Measurements from ENCODE around the gene RADIL. TPM values are rescaled to one million over a fixed set of nuclear protein-coding genes. Genes with fewer than 3 reads are reported as not detected.

The RADIL gene
- total RNA-seq, 1 experiment from 2014 or later: not detected

DNA sequence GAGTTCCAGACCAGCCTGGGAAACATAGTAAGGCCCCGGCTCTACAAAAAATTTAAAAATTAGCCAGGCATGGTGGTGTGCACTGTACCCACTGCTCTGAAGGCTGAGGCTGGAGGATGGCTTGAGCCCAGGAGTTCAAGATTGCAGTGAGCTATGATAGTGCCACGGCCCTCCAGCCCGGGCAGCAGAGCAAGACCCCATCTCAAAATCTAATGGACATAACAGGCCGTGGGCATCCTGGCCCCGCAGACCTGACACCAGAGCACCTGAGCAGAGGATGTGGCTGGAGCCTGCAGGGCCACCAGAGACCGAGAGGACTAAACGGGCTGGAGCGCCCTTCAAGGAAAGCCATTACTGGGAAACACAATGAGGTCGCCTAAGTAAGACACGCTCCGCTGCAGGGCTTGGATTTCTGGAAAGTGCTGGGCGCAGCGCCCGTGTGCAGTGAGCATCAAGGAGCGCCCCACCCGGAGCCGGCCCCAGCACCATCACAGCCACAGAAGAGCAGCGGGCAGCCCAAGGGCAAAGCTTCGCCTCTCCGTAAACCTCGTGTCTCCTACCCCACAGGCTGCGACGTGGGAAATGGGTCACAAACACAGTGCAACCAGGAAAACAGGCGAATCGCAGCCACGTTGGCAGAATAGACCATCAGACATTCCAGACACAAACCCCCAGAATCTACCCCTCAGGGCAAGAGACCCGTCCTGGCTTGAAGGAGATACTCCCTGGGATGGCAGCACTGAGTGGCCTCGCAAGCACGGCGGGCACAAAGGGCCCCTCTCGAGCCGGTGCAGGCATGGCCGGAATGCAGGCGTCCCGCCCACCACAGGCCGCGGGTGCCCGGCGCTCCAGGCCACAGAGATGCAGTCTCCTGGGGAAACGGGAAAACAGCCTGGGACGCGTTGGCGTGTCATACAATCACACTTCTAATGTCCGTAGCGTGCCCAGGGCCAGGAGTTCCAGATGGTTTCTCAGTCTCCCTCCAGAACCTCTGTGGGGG lies 4.9 kb downstream of the RADIL start:
- no peak overlapping the region for H3K4me3 ChIP-seq (ENCODE audit: low read depth, low read length)
- H3K36me3 ChIP-seq (ENCODE audit: control insufficient read depth, insufficient read depth, low read length): no peaks in the 10 kb centered on the region
- peaks cover 7% of the 10 kb centered on the region; the same call in 1 of the 2 replicates for H3K4me1 ChIP-seq
- H3K4me1 Mint-ChIP-seq (ENCODE audit: low read depth, unreplicated experiment): no peaks in the 10 kb centered on the region
- H3K27ac Mint-ChIP-seq (ENCODE audit: unreplicated experiment): no peak overlapping the region
- no TSS peak for BruUV-seq (replicated peaks)
- POLR2A ChIA-PET: no interaction called here
- no peak for TF ChIP-seq CTCF (IDR thresholded peaks at IDR 0.05; ENCODE audit: insufficient read depth in 1 of 2, low read depth in 1 of 2, low read length in 1 of 2, severe bottlenecking in 1 of 2, unreplicated experiment in 1 of 2)
- no peaks in the 10 kb centered on the region for H3K36me3 Mint-ChIP-seq (ENCODE audit: insufficient read depth, unreplicated experiment)
- no peaks in the 10 kb centered on the region for H3K9me3 ChIP-seq
- CTCF ChIA-PET: no interaction called here
- DNase-seq: no peak
- intact Hi-C loops (cut with micrococcal nuclease; ENCODE audit: unreplicated experiment): no loop called here
- no peaks in the 10 kb centered on the region for H3K27me3 ChIP-seq (replicated peaks; ENCODE audit: control insufficient read depth, insufficient read depth, low read length)
- H3K9me3 Mint-ChIP-seq (ENCODE audit: unreplicated experiment): no peaks in the 10 kb centered on the region
- no peaks in the 10 kb centered on the region for H3K27me3 Mint-ChIP-seq (ENCODE audit: insufficient read depth, unreplicated experiment)
- no peak overlapping the region for H3K4me3 Mint-ChIP-seq (ENCODE audit: unreplicated experiment)

DNA sequence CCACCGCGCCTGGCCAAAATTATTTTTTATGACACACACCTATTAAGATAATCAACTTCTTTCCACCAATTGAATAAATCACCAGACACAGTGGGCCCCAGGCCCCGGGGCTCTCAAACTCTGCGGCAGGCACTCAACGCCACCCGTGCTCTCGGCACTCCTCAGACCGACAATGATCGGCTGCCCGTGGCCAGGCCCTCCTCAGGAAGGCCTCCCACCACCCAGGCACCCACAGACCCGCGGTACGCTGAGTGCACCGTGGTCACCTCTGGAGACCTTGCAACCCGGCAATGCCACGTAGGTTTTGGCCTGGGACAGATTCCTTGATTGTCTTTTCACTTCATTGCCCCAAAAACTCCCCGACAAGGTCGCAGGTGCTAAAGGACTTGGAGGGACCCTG lies 6.9 kb downstream of the RADIL start:
- H3K9me3 Mint-ChIP-seq (ENCODE audit: unreplicated experiment): no peaks in the 10 kb centered on the region
- ChIA-PET CTCF (no interaction called here), POLR2A (no interaction called here)
- H3K4me1 Mint-ChIP-seq (ENCODE audit: low read depth, unreplicated experiment): no peaks in the 10 kb centered on the region
- H3K27ac Mint-ChIP-seq (ENCODE audit: unreplicated experiment): no peak overlapping the region
- Histone ChIP-seq H3K9me3 (no peaks in the 10 kb centered on the region), H3K4me1 (no peaks in the 10 kb centered on the region), H3K27me3 (replicated peaks; ENCODE audit: control insufficient read depth, insufficient read depth, low read length) (no peaks in the 10 kb centered on the region), H3K4me3 (ENCODE audit: low read depth, low read length) (no peak overlapping the region), H3K36me3 (ENCODE audit: control insufficient read depth, insufficient read depth, low read length) (no peaks in the 10 kb centered on the region)
- no peak for TF ChIP-seq CTCF (IDR thresholded peaks at IDR 0.05; ENCODE audit: insufficient read depth in 1 of 2, low read depth in 1 of 2, low read length in 1 of 2, severe bottlenecking in 1 of 2, unreplicated experiment in 1 of 2)
- H3K36me3 Mint-ChIP-seq (ENCODE audit: insufficient read depth, unreplicated experiment): no peaks in the 10 kb centered on the region
- no peaks in the 10 kb centered on the region for H3K27me3 Mint-ChIP-seq (ENCODE audit: insufficient read depth, unreplicated experiment)
- H3K4me3 Mint-ChIP-seq (ENCODE audit: unreplicated experiment): no peak overlapping the region
- BruUV-seq (replicated peaks): no TSS peak
- DNase-seq: no peak
- intact Hi-C loops (cut with micrococcal nuclease; ENCODE audit: unreplicated experiment): no loop called here

- no peaks in the 10 kb centered on the region for H3K36me3 Mint-ChIP-seq (ENCODE audit: insufficient read depth, unreplicated experiment)
- Histone ChIP-seq H3K4me3 (ENCODE audit: low read depth, low read length) (no peak overlapping the region), H3K36me3 (ENCODE audit: control insufficient read depth, insufficient read depth, low read length) (no peaks in the 10 kb centered on the region), H3K4me1 (no peaks in the 10 kb centered on the region), H3K9me3 (no peaks in the 10 kb centered on the region), H3K27me3 (replicated peaks; ENCODE audit: control insufficient read depth, insufficient read depth, low read length) (no peaks in the 10 kb centered on the region)
- no peak for TF ChIP-seq CTCF (IDR thresholded peaks at IDR 0.05; ENCODE audit: insufficient read depth in 1 of 2, low read depth in 1 of 2, low read length in 1 of 2, severe bottlenecking in 1 of 2, unreplicated experiment in 1 of 2)
- no peak overlapping the region for H3K4me3 Mint-ChIP-seq (ENCODE audit: unreplicated experiment)
- no peaks in the 10 kb centered on the region for H3K27me3 Mint-ChIP-seq (ENCODE audit: insufficient read depth, unreplicated experiment)
- BruUV-seq (replicated peaks): no TSS peak
- H3K9me3 Mint-ChIP-seq (ENCODE audit: unreplicated experiment): no peaks in the 10 kb centered on the region
- POLR2A ChIA-PET: no interaction called here
- intact Hi-C loops (cut with micrococcal nuclease; ENCODE audit: unreplicated experiment): no loop called here
- H3K27ac Mint-ChIP-seq (ENCODE audit: unreplicated experiment): no peak overlapping the region
- DNase-seq: no peak
- no peaks in the 10 kb centered on the region for H3K4me1 Mint-ChIP-seq (ENCODE audit: low read depth, unreplicated experiment)
- CTCF ChIA-PET: no interaction called here
These were observed 8.1 kb downstream of the RADIL start for GRCh38 chr7:4875391-4875790.

Measured in Caco-2 (cell line).